IMR-90 (cell line): ENCODE data around the gene TAF10. TPM values are rescaled to one million over a fixed set of nuclear protein-coding genes. Genes with fewer than 3 reads are reported as not detected.

Experiments used
- ATAC-seq: fragments of 200-7000 bp; cut with Tn5 transposase; 2 replicates; pipeline ENCODE4 v1.9.1; 2020; ENCODE audit warnings: low read depth, mild to moderate bottlenecking, moderate library complexity
- BruUV-seq: library from RNA; stranded (reverse); fragments of 400-500 nt; replicated peaks from 2 replicates; lab custom pipeline; 2021; lab: Mats Ljungman, UMichigan
- CTCF ChIA-PET: fragments of 300-600 bp; formaldehyde crosslinking; extraction: SDS; loops from one replicate; lab custom pipeline; 2021; ENCODE audit warnings: antibody characterized with exemption; lab: Yijun Ruan, JAX
- POLR2A ChIA-PET: fragments of 300-600 bp; sonication (Branson Sonifier 250); formaldehyde crosslinking; loops from one replicate; lab custom pipeline; 2022; ENCODE audit warnings: antibody characterized with exemption; ENCODE audit not compliant: unreplicated experiment; lab: Charles Lee
- DNase-seq: peaks from one replicate; pipeline ENCODE4 v3.0.0; 2013
- H2AFZ ChIP-seq: replicated peaks from 2 replicates; pipeline ENCODE3; 2013; ENCODE audit warnings: low read length, mild to moderate bottlenecking; ENCODE audit not compliant: poor library complexity
- H2AK5ac ChIP-seq: 2 replicates; pipeline ENCODE4 v1.6.1; 2013; ENCODE audit warnings: low read depth, low read length, inconsistent platforms
- H2AK9ac ChIP-seq: replicated peaks from 2 replicates; pipeline ENCODE3; 2013; ENCODE audit warnings: mild to moderate bottlenecking, low read depth, low read length, moderate library complexity; ENCODE audit not compliant: poor library complexity
- H2BK120ac ChIP-seq: 2 replicates; pipeline ENCODE4 v1.6.1; 2013; ENCODE audit warnings: low read depth, low read length, inconsistent platforms
- H2BK15ac ChIP-seq: 3 replicates; pipeline ENCODE4 v1.6.1; 2013; ENCODE audit warnings: low read depth, low read length, inconsistent platforms
- H2BK20ac ChIP-seq: 2 replicates; pipeline ENCODE4 v1.6.1; 2013; ENCODE audit warnings: low read depth, mild to moderate bottlenecking, inconsistent platforms, low read length, moderate library complexity
- H2BK5ac ChIP-seq: 2 replicates; pipeline ENCODE4 v1.6.1; 2013; ENCODE audit warnings: mild to moderate bottlenecking, low read depth, low read length, inconsistent platforms; ENCODE audit not compliant: poor library complexity, severe bottlenecking
- H3K14ac ChIP-seq: replicated peaks from 2 replicates; pipeline ENCODE4 v1.6.1; 2013; ENCODE audit warnings: low read depth, low read length, inconsistent platforms
- H3K18ac ChIP-seq: 2 replicates; pipeline ENCODE4 v1.6.1; 2013; ENCODE audit warnings: low read depth, low read length, control low read depth
- H3K23ac ChIP-seq: 2 replicates; pipeline ENCODE4 v1.6.1; 2013; ENCODE audit warnings: low read depth, low read length, inconsistent platforms
- H3K27ac ChIP-seq: 2 replicates; pipeline ENCODE4 v1.5.1; 2013; ENCODE audit warnings: mild to moderate bottlenecking, control low read depth, low read length; ENCODE audit not compliant: insufficient read depth
- H3K27me3 ChIP-seq: 2 replicates; pipeline ENCODE4 v1.6.1; 2013; ENCODE audit warnings: low read length; ENCODE audit not compliant: control insufficient read depth, insufficient read depth
- H3K36me3 ChIP-seq: 2 replicates; pipeline ENCODE4 v1.6.1; 2013; ENCODE audit warnings: low read length, mixed read lengths; ENCODE audit not compliant: control insufficient read depth, insufficient read depth
- H3K4ac ChIP-seq: 2 replicates; pipeline ENCODE4 v1.6.1; 2013; ENCODE audit warnings: low read depth, low read length, inconsistent platforms
- H3K4me1 ChIP-seq: 2 replicates; pipeline ENCODE4 v1.6.1; 2013; ENCODE audit warnings: low read length, mixed read lengths; ENCODE audit not compliant: control insufficient read depth, insufficient read depth
- H3K4me2 ChIP-seq: 2 replicates; pipeline ENCODE4 v1.6.1; 2013; ENCODE audit warnings: low read depth, mild to moderate bottlenecking, control low read depth, low read length, moderate library complexity
- H3K4me3 ChIP-seq: 2 replicates; pipeline ENCODE4 v1.5.1; 2013; ENCODE audit warnings: low read depth, mild to moderate bottlenecking, control low read depth, low read length, moderate library complexity; ENCODE audit not compliant: insufficient read depth
- H3K56ac ChIP-seq: 2 replicates; pipeline ENCODE4 v1.6.1; 2013; ENCODE audit warnings: low read length, inconsistent platforms; ENCODE audit not compliant: insufficient read depth; ENCODE audit errors: extremely low read depth
- H3K79me1 ChIP-seq, 2 experiments: 2 replicates each; pipeline ENCODE4 v1.6.1; 2013; ENCODE audit warnings: low read length in 2 of 2, inconsistent platforms in 1 of 2, low read depth in 1 of 2
- H3K9ac ChIP-seq: 2 replicates; pipeline ENCODE4 v1.6.1; 2013; ENCODE audit warnings: low read depth, low read length, control low read depth
- H3K9me1 ChIP-seq: 2 replicates; pipeline ENCODE4 v1.6.1; 2013; ENCODE audit warnings: low read length, inconsistent platforms; ENCODE audit not compliant: insufficient read depth
- H3K9me3 ChIP-seq: 2 replicates; pipeline ENCODE4 v1.6.1; 2013; ENCODE audit warnings: low read length; ENCODE audit not compliant: control insufficient read depth, insufficient read depth
- H4K20me1 ChIP-seq: 2 replicates; pipeline ENCODE4 v1.6.1; 2013; ENCODE audit warnings: low read length, inconsistent platforms; ENCODE audit not compliant: insufficient read depth
- H4K5ac ChIP-seq: 2 replicates; pipeline ENCODE4 v1.6.1; 2013; ENCODE audit warnings: mild to moderate bottlenecking, low read depth, low read length, control low read depth
- H4K8ac ChIP-seq, 2 experiments: 2 replicates each; pipeline ENCODE4 v1.6.1; 2013; ENCODE audit warnings: low read depth in 2 of 2, low read length in 2 of 2, control low read depth in 1 of 2, inconsistent platforms in 1 of 2
- H4K91ac ChIP-seq: 2 replicates; pipeline ENCODE4 v1.6.1; 2013; ENCODE audit warnings: low read depth, low read length, inconsistent platforms; ENCODE audit not compliant: insufficient read depth
- BHLHE40 ChIP-seq: fragments of 150-350 bp; IDR thresholded peaks from 2 replicates; pipeline ENCODE4 v1.6.1; 2016; ENCODE audit warnings: mild to moderate bottlenecking, low read depth, low read length
- CEBPB ChIP-seq: IDR thresholded peaks from 2 replicates; pipeline ENCODE4 v1.6.1; 2012; ENCODE audit warnings: low read depth, low read length, improper control_type of control experiment
- FOS ChIP-seq: fragments of 150-350 bp; IDR thresholded peaks from 2 replicates; pipeline ENCODE4 v1.6.1; 2016; ENCODE audit warnings: low read depth, low read length
- MAFK ChIP-seq: IDR thresholded peaks from 2 replicates; pipeline ENCODE4 v1.6.1; 2012; ENCODE audit warnings: low read depth, low read length, improper control_type of control experiment
- MAZ ChIP-seq: IDR thresholded peaks from 2 replicates; pipeline ENCODE4 v1.6.1; 2012; ENCODE audit warnings: low read depth, mild to moderate bottlenecking, low read length, improper control_type of control experiment, moderate library complexity, borderline replicate concordance
- MXI1 ChIP-seq: IDR thresholded peaks from 2 replicates; pipeline ENCODE4 v1.6.1; 2012; ENCODE audit warnings: low read depth, mild to moderate bottlenecking, low read length, moderate library complexity, borderline replicate concordance
- NFE2L2 ChIP-seq: fragments of 150-350 bp; IDR thresholded peaks from 2 replicates; pipeline ENCODE4 v1.6.1; 2016; ENCODE audit warnings: low read depth, mild to moderate bottlenecking, low read length
- POLR2A ChIP-seq: IDR thresholded peaks from 2 replicates; pipeline ENCODE4 v1.6.1; 2012; ENCODE audit warnings: mild to moderate bottlenecking, low read depth, low read length
- RAD21 ChIP-seq: IDR thresholded peaks from 2 replicates; pipeline ENCODE4 v1.6.1; 2012; ENCODE audit warnings: low read length, improper control_type of control experiment
- RCOR1 ChIP-seq: IDR thresholded peaks from 2 replicates; pipeline ENCODE4 v1.6.1; 2012; ENCODE audit warnings: mild to moderate bottlenecking, low read length, improper control_type of control experiment; ENCODE audit not compliant: insufficient replicate concordance
- RFX5 ChIP-seq: IDR thresholded peaks from 2 replicates; pipeline ENCODE4 v1.8.0; 2012; ENCODE audit warnings: low read depth, mild to moderate bottlenecking, low read length, moderate library complexity
- SMC3 ChIP-seq: fragments of 150-350 bp; IDR thresholded peaks from 2 replicates; pipeline ENCODE4 v1.6.1; 2016; ENCODE audit warnings: low read depth, mild to moderate bottlenecking, antibody characterized with exemption, low read length, moderate library complexity
- WGBS, 2 experiments: methylation state at CpG; one replicate each; pipeline versions ENCODE4 v1.1.5 to v1.1.7; 2013; ENCODE audit warnings: missing lambda C conversion rate in 2 of 2; ENCODE audit not compliant: insufficient read length in 1 of 2; ENCODE audit errors: extremely low coverage in 2 of 2; 5-methylcytosine and 5-hydroxymethylcytosine counted together
- dilution Hi-C: fragments of 300-500 bp; cut with HindIII; formaldehyde crosslinking; loops from one replicate; pipeline ENCODE4 v1.14.3; 2018; ENCODE audit warnings: low sequenced_read_pairs; ENCODE audit not compliant: unreplicated experiment
- in situ Hi-C: fragments of 300-500 bp; cut with MboI; formaldehyde crosslinking; loops from 3 replicates; pipeline ENCODE4 v1.14.3; 2019; ENCODE audit warnings: low sequenced_read_pairs, inconsistent platforms, mixed read lengths
- intact Hi-C: fragments of 100-400 bp; cut with micrococcal nuclease; formaldehyde crosslinking; loops from 2 replicates; pipeline ENCODE4 v1.10.0; 2022
- polyA plus RNA-seq, 3 experiments: library from polyadenylated mRNA; depleted of rRNA; stranded (reverse); fragments of >200 nt; gene quantifications; 2 replicates each; pipeline ENCODE4 v1.2.3, GENCODE V29; 2012; ENCODE audit warnings: low replicate concordance in 1 of 3
- total RNA-seq: library from RNA; depleted of rRNA; stranded (reverse); fragments of >200 nt; gene quantifications from 2 replicates; pipeline ENCODE4 v1.2.3, GENCODE V29; 2012
- TF ChIP-seq, protein P1 (sequence below): conservative IDR thresholded peaks from 2 replicates; pipeline ENCODE4 v1.5.1; 2012; ENCODE audit warnings: mild to moderate bottlenecking, low read depth, low read length, improper control_type of control experiment
- TF ChIP-seq, protein P2 (sequence below): fragments of 150-350 bp; IDR thresholded peaks from 2 replicates; pipeline ENCODE4 v1.6.1; 2017; ENCODE audit warnings: mild to moderate bottlenecking, antibody characterized with exemption, low read length, low read depth
- TF ChIP-seq, protein P3 (sequence below): fragments of 150-350 bp; IDR thresholded peaks from 2 replicates; pipeline ENCODE4 v1.6.1; 2016; ENCODE audit warnings: low read depth, mild to moderate bottlenecking, low read length, moderate library complexity, borderline replicate concordance

TAF10 gene
- total and polyA plus RNA-seq, 2 of the 4 experiments (the other 2 are of a cell fraction), result 18.6 to 132 TPM

DNA sequence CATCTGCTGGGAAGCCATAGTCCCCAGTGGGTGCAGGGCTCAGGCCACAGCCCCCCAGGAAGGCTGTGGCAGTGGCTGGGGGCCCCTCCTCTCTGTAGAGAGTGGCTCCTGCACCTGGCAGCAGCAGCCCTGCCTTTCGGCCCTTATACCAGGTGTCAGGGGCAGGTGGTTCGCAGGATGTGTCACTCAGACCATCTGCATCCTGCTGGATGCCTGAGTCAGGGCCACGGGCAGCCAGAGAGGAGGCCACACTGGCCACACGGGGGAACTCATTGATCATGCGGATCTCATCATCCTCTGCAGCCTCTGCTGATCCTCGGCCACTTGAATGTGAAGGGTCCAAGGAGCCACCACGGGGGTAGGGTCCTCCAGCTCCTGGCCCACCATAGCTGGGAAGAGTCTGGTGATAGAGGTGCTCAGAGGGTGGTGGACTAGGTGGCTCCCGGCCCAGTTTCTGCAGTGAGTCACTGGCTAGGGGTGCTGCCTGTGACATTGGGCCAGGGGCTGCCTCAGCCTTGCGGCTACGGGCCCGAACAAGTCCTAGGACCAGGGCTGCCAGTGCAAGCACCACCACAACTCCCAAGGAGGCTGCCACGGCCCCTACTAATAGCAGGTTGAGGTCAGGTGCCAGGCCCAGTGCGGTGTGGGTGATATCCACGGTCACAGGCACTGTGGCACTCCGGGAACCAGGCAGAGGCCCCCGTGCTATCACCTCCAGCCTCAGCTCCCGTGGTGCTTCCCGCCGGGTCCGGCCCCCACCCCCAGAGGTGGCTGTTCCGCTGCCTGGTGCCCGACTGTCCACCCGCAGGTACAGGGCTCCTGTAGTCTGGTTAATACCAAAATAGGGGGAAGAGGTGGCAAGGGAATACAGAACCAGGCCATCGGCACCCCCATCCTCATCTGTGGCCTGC lies 10.5 kb upstream of the TAF10 start:
- H3K27ac ChIP-seq, result no peak overlapping the region
- no peak overlapping the region for H2BK5ac ChIP-seq
- peaks cover 6% of the 10 kb centered on the region; the same call in 1 of the 2 replicates for H4K20me1 ChIP-seq
- no peak overlapping the region for H2AFZ ChIP-seq
- no peaks in the 10 kb centered on the region for H3K9me3 ChIP-seq
- H3K4me2 ChIP-seq, result no peak overlapping the region
- no peaks in the 10 kb centered on the region for H3K27me3 ChIP-seq
- no peak overlapping the region for H3K18ac ChIP-seq
- dilution Hi-C loops, result no loop called here
- CTCF ChIA-PET, result no interaction called here
- H3K4me1 ChIP-seq, result peaks cover 3% of the 10 kb centered on the region
- no peak overlapping the region for H3K4me3 ChIP-seq
- no peak overlapping the region for H4K5ac ChIP-seq
- WGBS, 2 experiments, result 79% methylated on average over 8 of the region's 24 CpGs; no CpG with 5 or more reads in 1 of the 2 experiments
- H3K36me3 ChIP-seq, result peaks cover 37% of the 10 kb centered on the region
- in situ Hi-C loops, result no loop called here
- no peak for DNase-seq
- H3K23ac ChIP-seq, result no peak overlapping the region
- no peak overlapping the region for H2AK9ac ChIP-seq
- peaks cover 3% of the 10 kb centered on the region for H3K9me1 ChIP-seq
- no peak overlapping the region for H4K91ac ChIP-seq
- H4K8ac ChIP-seq, result no peak overlapping the region
- intact Hi-C loops, result no loop called here
- ATAC-seq, result no peak
- no TSS peak for BruUV-seq
- H2BK120ac ChIP-seq, result no peak overlapping the region
- POLR2A ChIA-PET, result no interaction called here
- no peak overlapping the region for H3K9ac ChIP-seq
- no peak overlapping the region for H3K56ac ChIP-seq
- no peak overlapping the region for H3K4ac ChIP-seq
- no peak overlapping the region for H2AK5ac ChIP-seq
- H2BK15ac ChIP-seq, result no peak overlapping the region
- no peak overlapping the region for H2BK20ac ChIP-seq
- peaks cover 7 to 15% of the 10 kb centered on the region in 2 experiments for H3K79me1 ChIP-seq
- no peak overlapping the region for H3K14ac ChIP-seq
- TF ChIP-seq POLR2A (no peak), CEBPB (no peak), RAD21 (no peak), FOS (no peak), MAZ (no peak), RFX5 (no peak), RCOR1 (no peak), MXI1 (no peak), MAFK (no peak), BHLHE40 (no peak), SMC3 (no peak), NFE2L2 (no peak)
- TF ChIP-seq, protein P1, sequence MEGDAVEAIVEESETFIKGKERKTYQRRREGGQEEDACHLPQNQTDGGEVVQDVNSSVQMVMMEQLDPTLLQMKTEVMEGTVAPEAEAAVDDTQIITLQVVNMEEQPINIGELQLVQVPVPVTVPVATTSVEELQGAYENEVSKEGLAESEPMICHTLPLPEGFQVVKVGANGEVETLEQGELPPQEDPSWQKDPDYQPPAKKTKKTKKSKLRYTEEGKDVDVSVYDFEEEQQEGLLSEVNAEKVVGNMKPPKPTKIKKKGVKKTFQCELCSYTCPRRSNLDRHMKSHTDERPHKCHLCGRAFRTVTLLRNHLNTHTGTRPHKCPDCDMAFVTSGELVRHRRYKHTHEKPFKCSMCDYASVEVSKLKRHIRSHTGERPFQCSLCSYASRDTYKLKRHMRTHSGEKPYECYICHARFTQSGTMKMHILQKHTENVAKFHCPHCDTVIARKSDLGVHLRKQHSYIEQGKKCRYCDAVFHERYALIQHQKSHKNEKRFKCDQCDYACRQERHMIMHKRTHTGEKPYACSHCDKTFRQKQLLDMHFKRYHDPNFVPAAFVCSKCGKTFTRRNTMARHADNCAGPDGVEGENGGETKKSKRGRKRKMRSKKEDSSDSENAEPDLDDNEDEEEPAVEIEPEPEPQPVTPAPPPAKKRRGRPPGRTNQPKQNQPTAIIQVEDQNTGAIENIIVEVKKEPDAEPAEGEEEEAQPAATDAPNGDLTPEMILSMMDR, result no peak
- TF ChIP-seq, protein P2, sequence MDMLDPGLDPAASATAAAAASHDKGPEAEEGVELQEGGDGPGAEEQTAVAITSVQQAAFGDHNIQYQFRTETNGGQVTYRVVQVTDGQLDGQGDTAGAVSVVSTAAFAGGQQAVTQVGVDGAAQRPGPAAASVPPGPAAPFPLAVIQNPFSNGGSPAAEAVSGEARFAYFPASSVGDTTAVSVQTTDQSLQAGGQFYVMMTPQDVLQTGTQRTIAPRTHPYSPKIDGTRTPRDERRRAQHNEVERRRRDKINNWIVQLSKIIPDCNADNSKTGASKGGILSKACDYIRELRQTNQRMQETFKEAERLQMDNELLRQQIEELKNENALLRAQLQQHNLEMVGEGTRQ, result no peak
- TF ChIP-seq, protein P3, sequence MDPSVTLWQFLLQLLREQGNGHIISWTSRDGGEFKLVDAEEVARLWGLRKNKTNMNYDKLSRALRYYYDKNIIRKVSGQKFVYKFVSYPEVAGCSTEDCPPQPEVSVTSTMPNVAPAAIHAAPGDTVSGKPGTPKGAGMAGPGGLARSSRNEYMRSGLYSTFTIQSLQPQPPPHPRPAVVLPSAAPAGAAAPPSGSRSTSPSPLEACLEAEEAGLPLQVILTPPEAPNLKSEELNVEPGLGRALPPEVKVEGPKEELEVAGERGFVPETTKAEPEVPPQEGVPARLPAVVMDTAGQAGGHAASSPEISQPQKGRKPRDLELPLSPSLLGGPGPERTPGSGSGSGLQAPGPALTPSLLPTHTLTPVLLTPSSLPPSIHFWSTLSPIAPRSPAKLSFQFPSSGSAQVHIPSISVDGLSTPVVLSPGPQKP, result no peak
